CD1c-positive myeloid dendritic cell (primary cell): ENCODE data around the gene WRNIP1.

Source experiments
- DNase-seq: peaks from one replicate; pipeline ENCODE4 v3.0.0-alpha.2; 2016; ENCODE audit errors: extremely low spot score

WRNIP1 gene

DNA sequence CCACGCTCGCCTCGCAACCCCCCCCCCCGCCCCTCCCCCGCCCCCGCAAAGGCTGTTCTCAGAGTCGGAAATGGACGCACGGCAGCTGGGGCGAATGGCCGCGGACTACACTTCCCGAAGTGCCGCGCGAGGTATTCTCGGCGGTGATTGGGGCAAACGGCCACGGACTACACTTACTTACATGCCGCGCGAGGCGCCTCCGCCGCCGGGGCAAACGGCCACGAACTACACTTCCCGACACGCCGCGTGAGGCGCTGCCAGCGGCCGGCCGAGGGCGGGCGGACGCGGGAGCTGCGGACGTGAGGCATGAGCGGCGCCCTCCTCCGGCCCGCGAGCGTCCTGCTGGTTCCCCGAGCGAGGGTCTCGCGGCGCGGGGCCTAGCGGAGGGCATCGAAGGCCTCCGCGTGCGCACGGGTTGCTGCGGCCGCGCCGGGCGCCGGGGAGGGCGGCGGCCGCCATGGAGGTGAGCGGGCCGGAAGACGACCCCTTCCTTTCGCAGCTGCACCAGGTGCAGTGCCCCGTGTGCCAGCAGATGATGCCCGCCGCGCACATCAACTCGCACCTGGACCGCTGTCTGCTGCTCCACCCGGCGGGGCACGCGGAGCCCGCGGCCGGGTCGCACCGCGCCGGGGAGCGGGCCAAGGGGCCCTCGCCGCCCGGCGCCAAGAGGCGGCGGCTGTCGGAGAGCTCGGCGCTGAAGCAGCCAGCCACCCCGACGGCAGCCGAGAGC is at the start of gene WRNIP1:
TSS of gene WRNIP1 (plus strand) at position 228 of the 730 bp plus-strand sequence. CDS start at position 458, 230 bp downstream.
- peak; percentile 99 for DNase-seq

DNA sequence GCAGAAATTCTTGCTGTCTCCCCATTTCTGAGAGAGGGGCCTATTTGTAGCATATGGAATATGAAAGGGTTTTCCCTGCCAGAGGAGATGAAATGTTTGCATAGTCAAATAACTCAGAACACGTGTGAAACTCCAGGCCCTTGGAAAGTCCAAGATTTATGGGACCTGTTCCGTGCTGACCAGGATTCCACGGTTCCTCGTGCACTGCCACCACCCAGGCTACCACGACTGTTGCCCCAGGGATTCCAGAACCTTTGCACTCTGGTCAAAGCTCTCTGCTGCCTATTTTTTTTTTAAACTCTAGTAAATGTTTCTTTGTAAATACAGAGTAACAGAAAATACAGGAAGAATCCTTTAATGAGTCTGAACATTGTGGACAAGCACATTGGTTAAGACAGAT is 49.5 kb upstream of the WRNIP1 start:
- DNase-seq: no peak

GRCh38 chr6:2716936-2717700 is 48.1 kb upstream of the WRNIP1 start:
- DNase-seq: no peak

GRCh38 chr6:2718334-2719092 is 46.7 kb upstream of the WRNIP1 start:
- no peak for DNase-seq

- no peak for DNase-seq
These were observed 46.1 kb upstream of the WRNIP1 start for GRCh38 chr6:2719093-2719455.

GRCh38 chr6:2721219-2721618 is 44.0 kb upstream of the WRNIP1 start:
- no peak for DNase-seq

- DNase-seq: no peak
These were observed 39.7 kb upstream of the WRNIP1 start for GRCh38 chr6:2725364-2725988.

DNA sequence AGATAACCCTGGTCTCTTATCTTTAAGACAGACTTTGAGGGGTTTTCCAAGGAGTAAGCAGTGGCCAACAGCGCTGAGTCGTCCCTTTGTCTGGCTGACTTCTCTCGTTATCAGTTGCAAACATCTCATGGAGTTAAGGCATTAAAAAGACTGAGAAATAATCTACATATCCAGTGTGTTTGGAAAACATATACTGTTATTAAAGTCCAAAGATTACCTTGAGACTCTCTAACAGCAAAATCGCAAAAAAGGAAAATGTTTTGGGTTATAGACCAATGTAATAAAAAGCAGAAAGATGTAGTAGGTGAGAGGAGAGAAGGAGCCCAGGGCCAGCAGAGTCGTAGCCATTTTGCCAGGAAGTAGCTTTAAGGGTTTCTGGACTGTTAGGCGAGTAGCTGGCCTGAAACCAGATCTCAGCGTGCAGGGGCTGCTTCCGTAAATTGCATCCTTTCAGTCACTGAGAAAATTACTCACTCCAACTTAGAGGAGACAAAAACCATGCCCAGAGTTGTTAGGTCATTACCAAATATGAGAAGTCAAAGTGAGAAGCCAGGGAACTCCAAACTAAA is 39.1 kb upstream of the WRNIP1 start:
- peak; percentile 94 for DNase-seq

- no peak for DNase-seq
These were observed 35.3 kb upstream of the WRNIP1 start for GRCh38 chr6:2729921-2730320.

- DNase-seq: no peak
These were observed 34.7 kb upstream of the WRNIP1 start for GRCh38 chr6:2730353-2731107.

DNA sequence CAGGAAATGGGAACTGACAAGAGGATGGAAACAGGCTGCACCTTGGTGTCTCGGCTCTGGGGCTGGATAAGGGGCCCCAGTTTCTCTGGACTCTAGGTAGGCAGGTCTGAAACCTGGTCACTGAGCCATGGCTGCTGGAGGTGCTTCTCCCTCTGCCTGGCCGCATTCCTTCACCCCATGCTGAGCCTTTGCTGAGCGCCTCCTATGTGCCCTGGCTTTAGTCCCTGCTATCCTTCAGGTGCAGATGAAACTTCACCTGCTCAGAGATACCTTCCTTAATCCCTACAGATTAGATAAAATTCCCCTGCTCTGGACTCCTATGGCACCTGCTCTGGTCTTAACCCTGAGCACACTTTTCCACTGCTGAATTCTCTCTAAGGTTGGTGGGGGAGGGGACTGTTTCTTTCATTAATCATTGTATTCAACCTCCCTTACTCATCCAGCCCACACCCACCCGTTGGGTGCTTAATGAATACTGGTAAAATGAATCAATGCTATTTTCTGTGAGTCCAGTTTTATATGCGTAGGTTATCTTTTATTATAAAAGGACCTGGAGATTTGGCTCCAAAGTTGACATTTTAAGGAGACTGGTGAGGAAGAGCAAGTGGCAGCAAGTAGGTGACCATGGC is 33.8 kb upstream of the WRNIP1 start:
- DNase-seq: no peak

DNA sequence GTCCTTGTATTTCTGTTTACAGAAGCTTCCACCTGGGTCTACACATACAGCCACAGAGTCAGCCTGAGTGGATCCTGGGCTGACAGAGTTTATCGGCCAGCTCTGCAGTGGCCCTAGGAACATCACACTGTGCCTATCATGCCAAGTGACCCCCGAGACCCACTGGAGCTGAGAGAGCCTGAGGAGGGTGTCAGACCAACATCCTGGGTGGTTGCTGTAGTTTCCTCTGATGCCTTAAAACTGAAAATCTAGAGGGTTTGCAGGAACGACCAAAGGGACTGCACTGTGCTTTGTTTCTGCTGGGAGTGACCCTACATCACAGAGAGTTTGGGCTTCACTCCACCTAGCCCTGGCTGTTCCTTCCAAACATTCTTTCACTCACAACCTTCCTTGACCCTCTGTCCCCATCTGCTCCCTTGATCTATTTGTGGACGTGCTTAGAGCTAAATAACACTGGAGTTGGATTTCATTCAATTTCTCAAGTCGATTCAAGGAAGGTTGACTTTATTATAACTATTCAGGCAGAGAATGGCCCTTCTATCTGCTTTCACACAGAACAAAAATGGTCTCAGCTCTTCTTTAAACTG is 32.6 kb upstream of the WRNIP1 start:
- no peak for DNase-seq

DNA sequence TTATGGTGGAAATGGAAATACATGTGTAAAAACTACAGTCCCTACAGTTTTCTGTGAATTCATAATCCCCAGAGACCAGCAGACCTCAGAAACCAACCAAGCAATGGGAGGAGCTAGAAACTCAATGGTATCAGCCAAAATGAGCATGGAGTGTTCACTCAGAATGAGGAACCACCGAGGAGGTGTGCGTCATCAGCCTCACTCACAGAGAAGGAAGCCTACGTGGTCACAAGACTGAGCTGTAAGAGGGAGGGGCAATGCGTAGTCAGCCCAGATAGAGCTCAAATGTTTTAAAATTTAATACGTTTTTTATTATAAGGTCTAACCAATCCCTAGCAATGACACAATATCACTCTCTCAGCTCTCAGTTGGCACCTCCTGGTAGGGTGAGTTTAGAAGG is 31.9 kb upstream of the WRNIP1 start:
- peak; percentile 96 for DNase-seq

- DNase-seq: no peak
These were observed 31.3 kb upstream of the WRNIP1 start for GRCh38 chr6:2733736-2734480.

DNA sequence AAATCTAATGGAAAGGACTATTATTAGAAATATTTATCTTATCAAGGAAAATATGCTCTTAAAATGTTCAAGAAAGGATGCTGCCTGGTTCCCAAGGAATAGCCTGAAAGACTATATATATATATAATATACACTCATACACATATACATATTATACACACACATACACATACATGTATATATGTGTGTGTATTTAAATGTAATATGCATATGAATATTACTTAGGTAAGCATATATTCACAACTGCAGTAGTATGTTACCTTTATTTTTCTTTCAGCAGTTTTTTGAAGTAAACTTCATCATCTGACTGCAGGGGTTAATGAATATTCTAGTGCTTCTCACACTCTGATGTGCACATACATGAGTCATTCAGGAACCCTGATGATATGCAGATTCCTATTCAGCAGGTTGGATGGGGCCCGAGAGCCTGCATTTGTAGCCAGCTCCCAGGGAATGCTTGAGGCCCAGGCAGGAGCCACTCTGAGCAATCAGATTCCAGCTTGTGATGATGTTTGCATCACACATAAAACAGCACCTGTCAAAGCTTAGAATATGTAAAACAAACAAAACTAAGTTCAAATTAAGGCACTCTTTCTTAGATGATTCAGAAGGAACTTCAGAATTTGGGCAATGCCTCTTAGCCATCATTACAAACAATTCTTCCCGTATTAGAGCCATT is 30.6 kb upstream of the WRNIP1 start:
- DNase-seq: peak; percentile 24

DNA sequence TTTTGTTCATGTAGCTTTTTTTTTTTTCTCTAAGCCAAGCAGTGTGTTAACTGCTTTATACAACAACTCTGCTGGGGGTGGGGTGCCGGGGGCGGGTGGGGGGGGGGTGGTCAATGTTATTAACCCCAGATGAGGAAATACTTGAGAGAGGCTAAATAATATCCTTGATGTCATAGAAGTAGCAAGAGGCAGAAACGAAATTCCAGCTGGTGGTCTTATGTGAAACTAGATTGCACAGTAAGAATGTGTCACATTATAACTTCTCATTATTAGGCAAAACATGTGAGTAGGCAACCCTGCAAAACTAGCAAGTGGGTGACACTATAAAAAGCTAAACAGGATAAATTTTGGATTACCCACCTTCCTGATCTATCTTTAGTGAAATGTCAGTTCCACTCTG is 27.3 kb upstream of the WRNIP1 start:
- DNase-seq: peak; percentile 32

DNA sequence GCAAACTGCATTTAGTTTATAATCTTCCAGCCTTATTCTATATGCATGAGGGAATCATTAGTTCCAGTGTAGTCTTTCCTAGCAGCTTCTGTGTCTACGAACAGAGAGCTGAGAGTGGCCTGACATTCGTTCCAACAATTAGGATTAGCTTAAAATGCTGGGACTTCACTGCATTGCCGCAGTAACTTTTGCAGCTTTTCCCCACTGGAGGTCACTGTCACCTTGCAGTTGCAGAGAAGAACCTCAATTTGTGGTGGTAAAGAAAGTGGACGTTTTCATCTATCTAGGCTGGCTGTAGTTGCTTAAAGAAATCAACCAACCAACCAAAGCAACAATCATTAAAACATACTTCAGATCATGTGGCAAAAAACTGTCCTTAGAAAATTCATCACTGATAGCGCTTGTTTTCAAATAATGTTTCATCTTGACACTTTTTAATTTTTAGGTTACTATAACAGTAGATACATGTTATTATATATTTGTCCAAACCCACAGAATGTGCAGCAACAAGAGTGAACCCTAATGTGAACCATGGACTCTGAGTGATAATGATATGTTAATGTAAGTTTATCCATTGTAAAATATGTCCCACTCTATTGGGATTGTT is 26.7 kb upstream of the WRNIP1 start:
- DNase-seq: peak; percentile 77

DNA sequence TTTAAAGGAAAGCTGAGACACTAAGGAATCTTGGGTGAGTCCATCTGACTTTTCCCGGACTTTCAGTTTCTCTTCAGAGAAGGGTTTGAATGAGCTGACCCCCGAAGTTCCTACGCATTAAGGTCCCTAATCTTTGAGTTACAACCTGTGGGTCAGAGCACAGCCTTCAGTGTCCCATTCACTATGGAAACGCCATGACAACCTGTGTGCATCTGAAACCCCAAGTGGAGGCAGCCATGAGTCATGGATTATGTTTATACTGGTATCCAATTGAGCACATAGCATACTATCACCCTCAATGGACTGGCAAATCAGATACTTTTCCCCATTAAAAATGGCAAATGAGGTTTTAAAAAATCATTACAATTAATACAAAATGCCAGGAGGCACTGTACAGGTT is 25.9 kb upstream of the WRNIP1 start:
- no peak for DNase-seq
